ENCODE measurements around the gene EPHA2. TPM values are rescaled to one million over a fixed set of nuclear protein-coding genes. Genes with fewer than 3 reads are reported as not detected.
A peak's percentile ranks its signal among the peaks of the same experiment; 100 is the strongest.

EPHA2 gene
- total and polyA plus RNA-seq, 4 donors, result 2.9 to 11.1 (median 6.8) TPM

GRCh38 chr1:16142383-16142995 is 13.4 kb downstream of the EPHA2 start:
- Histone ChIP-seq H3K27me3 (ENCODE audit: control insufficient read depth in 4 of 4, insufficient read depth in 4 of 4, low read length in 3 of 4) (no peaks in the 10 kb centered on the region), H3K4me1 (ENCODE audit: control insufficient read depth in 4 of 4, insufficient read depth in 4 of 4, low read length in 3 of 4) (peaks cover 18 to 55% (median 46%) of the 10 kb centered on the region in 4 donors), H3K27ac (ENCODE audit: low read depth in 1 of 2, low read length in 2 of 2) (peak overlapping the region in 1 of 2 donors; percentile 43), H3K9ac (ENCODE audit: low read depth in 1 of 2, low read length in 2 of 2) (no peak overlapping the region), H3K9me3 (ENCODE audit: control insufficient read depth in 4 of 4, low read length in 3 of 4) (no peaks in the 10 kb centered on the region), H3K36me3 (ENCODE audit: control insufficient read depth in 4 of 4, insufficient read depth in 3 of 4, low read depth in 1 of 4, low read length in 3 of 4) (peaks cover 3 to 13% (median 5%) of the 10 kb centered on the region in 4 donors), H3K4me3 (ENCODE audit: low read depth in 1 of 3, low read length in 3 of 3) (no peak overlapping the region)
- no peak for DNase-seq (ENCODE audit: low spot score)
- WGBS, result 94% methylated on average over 5 of the region's 5 CpGs
- TF ChIP-seq HNF4A (conservative IDR thresholded peaks at IDR 0.05) (no peak), GABPA (IDR thresholded peaks at IDR 0.05 in 1 of 2, conservative IDR thresholded peaks at IDR 0.05 in 1 of 2) (no peak), ATF3 (IDR thresholded peaks at IDR 0.05) (no peak), TAF1 (conservative IDR thresholded peaks at IDR 0.05) (no peak), EGR1 (IDR thresholded peaks at IDR 0.05; ENCODE audit: low read depth in 2 of 2) (no peak), CTCF (IDR thresholded peaks at IDR 0.05; ENCODE audit: low read depth, low read length, missing input control) (no peak), JUND (IDR thresholded peaks at IDR 0.05) (no peak), HNF4G (IDR thresholded peaks at IDR 0.05) (no peak), RAD21 (IDR thresholded peaks at IDR 0.05) (no peak), FOXA2 (IDR thresholded peaks at IDR 0.05) (no peak), FOXA1 (IDR thresholded peaks at IDR 0.05) (no peak)
- TF ChIP-seq, protein P1, sequence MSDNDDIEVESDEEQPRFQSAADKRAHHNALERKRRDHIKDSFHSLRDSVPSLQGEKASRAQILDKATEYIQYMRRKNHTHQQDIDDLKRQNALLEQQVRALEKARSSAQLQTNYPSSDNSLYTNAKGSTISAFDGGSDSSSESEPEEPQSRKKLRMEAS (IDR thresholded peaks at IDR 0.05), result no peak

DNA sequence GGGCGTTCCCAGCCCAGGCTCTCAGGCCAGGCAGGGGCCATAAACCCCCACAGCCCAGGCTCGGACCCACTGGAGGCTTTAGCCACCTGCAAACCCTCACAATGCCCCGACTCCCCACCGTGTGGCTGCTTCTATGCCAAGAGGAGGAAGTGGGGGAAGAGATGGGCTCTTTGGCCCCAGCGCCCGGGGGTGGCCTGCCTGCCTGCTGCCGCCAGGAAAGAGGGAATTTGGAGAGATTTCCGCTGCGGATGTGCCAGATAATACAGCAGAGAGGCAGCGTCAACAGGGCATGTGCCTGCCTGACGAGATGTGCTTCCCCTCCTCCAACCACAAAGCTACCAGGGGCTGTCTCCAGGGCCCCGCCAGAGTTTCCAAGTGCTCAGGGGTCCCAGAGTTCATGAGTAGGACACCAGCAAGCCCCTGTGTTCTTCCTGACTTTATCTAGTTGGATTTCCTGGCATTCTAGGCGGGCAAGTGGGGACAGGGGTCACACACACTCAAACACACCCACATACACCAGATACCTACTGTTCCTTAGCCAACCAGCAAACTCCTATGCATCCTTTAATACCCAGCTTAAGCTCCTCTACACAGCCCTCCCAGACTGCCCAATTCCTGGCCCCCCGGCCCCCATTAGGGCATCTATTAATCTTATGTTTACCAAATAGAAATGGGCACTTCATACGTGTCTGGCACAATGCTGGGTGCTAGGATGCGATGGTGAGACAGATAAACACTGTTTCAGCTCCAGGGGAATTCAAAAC is 14.1 kb downstream of the EPHA2 start:
- Histone ChIP-seq H3K4me1 (ENCODE audit: control insufficient read depth in 4 of 4, insufficient read depth in 4 of 4, low read length in 3 of 4) (peaks cover 18 to 48% (median 40%) of the 10 kb centered on the region in 4 donors), H3K9ac (ENCODE audit: low read depth in 1 of 2, low read length in 2 of 2) (no peak overlapping the region), H3K4me3 (ENCODE audit: low read depth in 1 of 3, low read length in 3 of 3) (no peak overlapping the region), H3K36me3 (ENCODE audit: control insufficient read depth in 4 of 4, insufficient read depth in 3 of 4, low read depth in 1 of 4, low read length in 3 of 4) (peaks cover 0 to 15% (median 5%) of the 10 kb centered on the region in 4 donors), H3K9me3 (ENCODE audit: control insufficient read depth in 4 of 4, low read length in 3 of 4) (no peaks in the 10 kb centered on the region), H3K27me3 (ENCODE audit: control insufficient read depth in 4 of 4, insufficient read depth in 4 of 4, low read length in 3 of 4) (no peaks in the 10 kb centered on the region), H3K27ac (ENCODE audit: low read depth in 1 of 2, low read length in 2 of 2) (peak overlapping the region; percentile 39 to 43)
- TF ChIP-seq SP1 (IDR thresholded peaks at IDR 0.05), result peak; percentile 27
- TF ChIP-seq REST (IDR thresholded peaks at IDR 0.05), result no peak
- no peak for TF ChIP-seq TAF1 (conservative IDR thresholded peaks at IDR 0.05)
- TF ChIP-seq EGR1 (IDR thresholded peaks at IDR 0.05; ENCODE audit: low read depth in 2 of 2), result no peak
- peak in 1 of 2 donors; percentile 28 for TF ChIP-seq RXRA (IDR thresholded peaks at IDR 0.05)
- TF ChIP-seq FOXA2 (IDR thresholded peaks at IDR 0.05), result no peak
- TF ChIP-seq FOXA1 (IDR thresholded peaks at IDR 0.05), result no peak
- no peak for TF ChIP-seq HNF4A (conservative IDR thresholded peaks at IDR 0.05)
- no peak for TF ChIP-seq JUND (IDR thresholded peaks at IDR 0.05)
- TF ChIP-seq GABPA (IDR thresholded peaks at IDR 0.05 in 1 of 2, conservative IDR thresholded peaks at IDR 0.05 in 1 of 2), result no peak
- TF ChIP-seq, protein P2, sequence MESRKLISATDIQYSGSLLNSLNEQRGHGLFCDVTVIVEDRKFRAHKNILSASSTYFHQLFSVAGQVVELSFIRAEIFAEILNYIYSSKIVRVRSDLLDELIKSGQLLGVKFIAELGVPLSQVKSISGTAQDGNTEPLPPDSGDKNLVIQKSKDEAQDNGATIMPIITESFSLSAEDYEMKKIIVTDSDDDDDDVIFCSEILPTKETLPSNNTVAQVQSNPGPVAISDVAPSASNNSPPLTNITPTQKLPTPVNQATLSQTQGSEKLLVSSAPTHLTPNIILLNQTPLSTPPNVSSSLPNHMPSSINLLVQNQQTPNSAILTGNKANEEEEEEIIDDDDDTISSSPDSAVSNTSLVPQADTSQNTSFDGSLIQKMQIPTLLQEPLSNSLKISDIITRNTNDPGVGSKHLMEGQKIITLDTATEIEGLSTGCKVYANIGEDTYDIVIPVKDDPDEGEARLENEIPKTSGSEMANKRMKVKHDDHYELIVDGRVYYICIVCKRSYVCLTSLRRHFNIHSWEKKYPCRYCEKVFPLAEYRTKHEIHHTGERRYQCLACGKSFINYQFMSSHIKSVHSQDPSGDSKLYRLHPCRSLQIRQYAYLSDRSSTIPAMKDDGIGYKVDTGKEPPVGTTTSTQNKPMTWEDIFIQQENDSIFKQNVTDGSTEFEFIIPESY (IDR thresholded peaks at IDR 0.05), result no peak
- TF ChIP-seq, protein P1 (IDR thresholded peaks at IDR 0.05), result no peak
- TF ChIP-seq NR2F2 (IDR thresholded peaks at IDR 0.05), result peak; percentile 81
- no peak for TF ChIP-seq RAD21 (IDR thresholded peaks at IDR 0.05)
- TF ChIP-seq CTCF (IDR thresholded peaks at IDR 0.05; ENCODE audit: low read depth, low read length, missing input control), result no peak
- no peak for TF ChIP-seq YY1 (IDR thresholded peaks at IDR 0.05)
- no peak for TF ChIP-seq HNF4G (IDR thresholded peaks at IDR 0.05)
- TF ChIP-seq ATF3 (IDR thresholded peaks at IDR 0.05), result no peak
- DNase-seq (ENCODE audit: low spot score), result no peak
- WGBS, result 42% methylated on average over 16 of the region's 16 CpGs

Measured in liver (tissue), 9 donors.